ENCODE data around the gene ZSCAN5A. TPM values are rescaled to one million over a fixed set of nuclear protein-coding genes. Genes with fewer than 3 reads are reported as not detected.
A peak's percentile ranks its signal among the peaks of the same experiment; 100 is the strongest.

ZSCAN5A gene
- total RNA-seq, 1 experiment from 2014 or later, result 13.8 TPM

DNA sequence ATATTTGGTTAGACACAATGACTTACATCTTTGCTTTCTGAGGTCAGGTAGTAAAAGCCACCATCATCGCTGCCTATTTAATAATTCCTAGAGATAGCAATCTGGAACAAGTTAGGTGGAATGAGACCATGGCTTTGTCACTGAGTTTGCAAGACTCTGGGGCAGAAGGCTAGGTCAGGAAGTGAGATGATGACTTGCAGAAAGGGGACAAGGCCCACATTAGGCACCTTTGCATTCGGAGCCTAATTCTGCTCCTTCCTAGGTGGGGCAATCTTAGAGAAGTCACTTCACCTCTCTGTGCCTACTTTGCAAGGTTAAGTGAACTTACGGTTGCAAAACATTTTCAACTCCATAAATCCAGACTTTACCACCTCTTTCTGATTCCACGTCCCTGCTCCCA, 31.8 kb downstream of the ZSCAN5A start:
- Histone ChIP-seq H3K4me3 (ENCODE audit: low read depth in 2 of 2, low read length in 2 of 2) (no peak overlapping the region), H3K27ac (ENCODE audit: low read length) (no peak overlapping the region), H3K27me3 (ENCODE audit: control insufficient read depth, insufficient read depth, low read length) (no peaks in the 10 kb centered on the region), H3K36me3 (ENCODE audit: control insufficient read depth, insufficient read depth, low read length) (no peaks in the 10 kb centered on the region), H3K4me1 (ENCODE audit: control insufficient read depth, insufficient read depth, low read length) (no peaks in the 10 kb centered on the region), H3K9me3 (ENCODE audit: control insufficient read depth, insufficient read depth, low read depth, low read length) (no peaks in the 10 kb centered on the region)
- ChIA-PET CTCF (interaction anchor here (0.6 kb wide), 1 partner anchor 17 kb away, joined by 3 read pairs; no protein-coding TSS in a partner anchor), POLR2A (no interaction called here)
- BruUV-seq (replicated peaks), result no TSS peak
- in situ Hi-C loops (cut with HindIII; ENCODE audit: low pct_unique_long_range_greater_than_20kb, low sequenced_read_pairs), result no loop called here
- DNase-seq (ENCODE audit: low read depth, low spot score) (no peak), ATAC-seq (no peak)
- intact Hi-C loops (cut with micrococcal nuclease; ENCODE audit: unreplicated experiment), result no loop called here
- TF ChIP-seq SIN3A (IDR thresholded peaks at IDR 0.05; ENCODE audit: borderline replicate concordance, insufficient read depth, low read depth, low read length) (no peak), POLR2AphosphoS5 (IDR thresholded peaks at IDR 0.05; ENCODE audit: low read depth, low read length) (no peak), TCF7L2 (IDR thresholded peaks at IDR 0.05; ENCODE audit: low read depth, low read length) (no peak)
- TF ChIP-seq, protein P1, sequence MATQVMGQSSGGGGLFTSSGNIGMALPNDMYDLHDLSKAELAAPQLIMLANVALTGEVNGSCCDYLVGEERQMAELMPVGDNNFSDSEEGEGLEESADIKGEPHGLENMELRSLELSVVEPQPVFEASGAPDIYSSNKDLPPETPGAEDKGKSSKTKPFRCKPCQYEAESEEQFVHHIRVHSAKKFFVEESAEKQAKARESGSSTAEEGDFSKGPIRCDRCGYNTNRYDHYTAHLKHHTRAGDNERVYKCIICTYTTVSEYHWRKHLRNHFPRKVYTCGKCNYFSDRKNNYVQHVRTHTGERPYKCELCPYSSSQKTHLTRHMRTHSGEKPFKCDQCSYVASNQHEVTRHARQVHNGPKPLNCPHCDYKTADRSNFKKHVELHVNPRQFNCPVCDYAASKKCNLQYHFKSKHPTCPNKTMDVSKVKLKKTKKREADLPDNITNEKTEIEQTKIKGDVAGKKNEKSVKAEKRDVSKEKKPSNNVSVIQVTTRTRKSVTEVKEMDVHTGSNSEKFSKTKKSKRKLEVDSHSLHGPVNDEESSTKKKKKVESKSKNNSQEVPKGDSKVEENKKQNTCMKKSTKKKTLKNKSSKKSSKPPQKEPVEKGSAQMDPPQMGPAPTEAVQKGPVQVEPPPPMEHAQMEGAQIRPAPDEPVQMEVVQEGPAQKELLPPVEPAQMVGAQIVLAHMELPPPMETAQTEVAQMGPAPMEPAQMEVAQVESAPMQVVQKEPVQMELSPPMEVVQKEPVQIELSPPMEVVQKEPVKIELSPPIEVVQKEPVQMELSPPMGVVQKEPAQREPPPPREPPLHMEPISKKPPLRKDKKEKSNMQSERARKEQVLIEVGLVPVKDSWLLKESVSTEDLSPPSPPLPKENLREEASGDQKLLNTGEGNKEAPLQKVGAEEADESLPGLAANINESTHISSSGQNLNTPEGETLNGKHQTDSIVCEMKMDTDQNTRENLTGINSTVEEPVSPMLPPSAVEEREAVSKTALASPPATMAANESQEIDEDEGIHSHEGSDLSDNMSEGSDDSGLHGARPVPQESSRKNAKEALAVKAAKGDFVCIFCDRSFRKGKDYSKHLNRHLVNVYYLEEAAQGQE (IDR thresholded peaks at IDR 0.05; ENCODE audit: insufficient read depth in 1 of 2, low read depth in 2 of 2, low read length in 1 of 2), result no peak
- TF ChIP-seq, protein P2, sequence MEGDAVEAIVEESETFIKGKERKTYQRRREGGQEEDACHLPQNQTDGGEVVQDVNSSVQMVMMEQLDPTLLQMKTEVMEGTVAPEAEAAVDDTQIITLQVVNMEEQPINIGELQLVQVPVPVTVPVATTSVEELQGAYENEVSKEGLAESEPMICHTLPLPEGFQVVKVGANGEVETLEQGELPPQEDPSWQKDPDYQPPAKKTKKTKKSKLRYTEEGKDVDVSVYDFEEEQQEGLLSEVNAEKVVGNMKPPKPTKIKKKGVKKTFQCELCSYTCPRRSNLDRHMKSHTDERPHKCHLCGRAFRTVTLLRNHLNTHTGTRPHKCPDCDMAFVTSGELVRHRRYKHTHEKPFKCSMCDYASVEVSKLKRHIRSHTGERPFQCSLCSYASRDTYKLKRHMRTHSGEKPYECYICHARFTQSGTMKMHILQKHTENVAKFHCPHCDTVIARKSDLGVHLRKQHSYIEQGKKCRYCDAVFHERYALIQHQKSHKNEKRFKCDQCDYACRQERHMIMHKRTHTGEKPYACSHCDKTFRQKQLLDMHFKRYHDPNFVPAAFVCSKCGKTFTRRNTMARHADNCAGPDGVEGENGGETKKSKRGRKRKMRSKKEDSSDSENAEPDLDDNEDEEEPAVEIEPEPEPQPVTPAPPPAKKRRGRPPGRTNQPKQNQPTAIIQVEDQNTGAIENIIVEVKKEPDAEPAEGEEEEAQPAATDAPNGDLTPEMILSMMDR (IDR thresholded peaks at IDR 0.05), result no peak

DNA sequence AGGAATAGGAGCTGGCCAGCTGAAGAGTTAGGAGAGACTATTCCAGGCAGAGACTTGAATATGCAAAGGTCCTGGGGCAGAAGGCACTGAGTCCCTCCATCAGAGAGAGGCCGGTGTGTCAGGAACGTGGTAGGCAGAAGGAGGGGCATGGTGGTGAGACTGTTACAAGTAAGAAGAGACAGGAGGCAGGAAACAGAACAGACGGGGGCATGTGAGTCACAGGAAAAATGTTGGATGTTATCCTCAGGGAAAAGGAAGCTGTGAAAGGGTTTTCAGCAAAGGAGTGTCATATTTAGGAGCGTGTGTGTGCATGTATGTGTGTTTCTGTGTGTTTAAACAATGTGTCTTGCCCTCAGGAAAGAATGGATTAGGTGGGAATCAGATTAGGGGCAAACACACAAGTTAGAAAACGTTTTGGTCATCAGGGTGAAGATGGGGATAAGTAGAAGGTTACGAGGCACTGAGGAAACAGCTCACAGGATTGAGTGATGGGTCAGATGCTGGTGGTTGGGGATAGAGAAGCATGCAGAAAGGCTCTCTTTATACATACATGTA, 41.0 kb downstream of the ZSCAN5A start:
- H3K4me1 ChIP-seq (ENCODE audit: control insufficient read depth, insufficient read depth, low read length), result no peaks in the 10 kb centered on the region
- BruUV-seq (replicated peaks), result no TSS peak
- DNase-seq (ENCODE audit: low read depth, low spot score) (no peak), ATAC-seq (peak; percentile 26; the same call in 1 of the 2 replicates)
- no peaks in the 10 kb centered on the region for H3K36me3 ChIP-seq (ENCODE audit: control insufficient read depth, insufficient read depth, low read length)
- ChIA-PET CTCF (no interaction called here), POLR2A (no interaction called here)
- no peaks in the 10 kb centered on the region for H3K9me3 ChIP-seq (ENCODE audit: control insufficient read depth, insufficient read depth, low read depth, low read length)
- intact Hi-C loops (cut with micrococcal nuclease; ENCODE audit: unreplicated experiment) (no loop called here), in situ Hi-C loops (cut with HindIII; ENCODE audit: low pct_unique_long_range_greater_than_20kb, low sequenced_read_pairs) (no loop called here)
- TF ChIP-seq TCF7L2 (IDR thresholded peaks at IDR 0.05; ENCODE audit: low read depth, low read length), result no peak
- TF ChIP-seq, protein P2 (IDR thresholded peaks at IDR 0.05), result no peak
- TF ChIP-seq POLR2AphosphoS5 (IDR thresholded peaks at IDR 0.05; ENCODE audit: low read depth, low read length), result no peak
- TF ChIP-seq, protein P1 (IDR thresholded peaks at IDR 0.05; ENCODE audit: insufficient read depth in 1 of 2, low read depth in 2 of 2, low read length in 1 of 2), result no peak
- no peak for TF ChIP-seq SIN3A (IDR thresholded peaks at IDR 0.05; ENCODE audit: borderline replicate concordance, insufficient read depth, low read depth, low read length)
- H3K4me3 ChIP-seq (ENCODE audit: low read depth in 2 of 2, low read length in 2 of 2), result no peak overlapping the region
- H3K27ac ChIP-seq (ENCODE audit: low read length), result no peak overlapping the region
- no peaks in the 10 kb centered on the region for H3K27me3 ChIP-seq (ENCODE audit: control insufficient read depth, insufficient read depth, low read length)
